DND-41 (cell line): ENCODE results near the gene NAA10.

Source experiments
- CTCF ChIP-seq: IDR thresholded peaks from 2 replicates; pipeline ENCODE4 v1.5.1; 2012; ENCODE audit warnings: borderline replicate concordance, low read length, moderate library complexity, mild to moderate bottlenecking; ENCODE audit not compliant: poor library complexity, severe bottlenecking; ENCODE audit errors: extremely low read depth
- EZH2 ChIP-seq: IDR thresholded peaks from 3 replicates; pipeline ENCODE4 v1.6.1; 2012; ENCODE audit warnings: borderline replicate concordance, low read depth, mild to moderate bottlenecking, moderate library complexity, low read length, inconsistent platforms; ENCODE audit not compliant: severe bottlenecking

DNA sequence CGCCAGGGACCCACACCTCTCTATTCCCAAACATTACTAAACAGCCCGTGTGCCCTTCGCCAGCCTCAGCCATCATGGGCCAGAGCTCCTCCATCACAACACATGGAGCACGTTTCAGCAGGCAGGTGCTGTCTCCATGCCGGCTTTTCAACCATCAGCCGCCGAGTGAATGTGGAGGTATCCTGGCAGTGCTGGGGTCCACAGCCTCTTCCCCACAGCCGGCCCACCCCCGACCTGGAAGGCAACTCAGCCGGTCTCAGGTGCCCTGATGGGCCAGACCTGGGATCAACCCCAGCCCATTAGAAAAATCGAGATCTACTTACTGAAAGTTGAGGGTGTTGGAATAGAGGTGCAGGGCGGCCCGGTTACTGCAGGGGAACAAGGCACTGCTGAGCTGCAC is 3.1 kb downstream of the NAA10 start:
- no peak for TF ChIP-seq CTCF
- TF ChIP-seq EZH2, result no peak
